Testis (tissue), 3 donors: ENCODE results near the gene CATSPERE. TPM values are rescaled to one million over a fixed set of nuclear protein-coding genes. Genes with fewer than 3 reads are reported as not detected.

Experiments used
- DNase-seq: peaks from one replicate; pipeline ENCODE4 v3.0.0-alpha.2; 2019
- H3K27ac ChIP-seq, 2 donors: fragments of 200-600 bp; sonication (generic); one replicate each; pipeline ENCODE4 v1.5.1; 2019
- H3K27me3 ChIP-seq: fragments of 200-600 bp; sonication (generic); one replicate; pipeline ENCODE4 v1.5.1; 2019
- H3K36me3 ChIP-seq: fragments of 200-600 bp; sonication (generic); one replicate; pipeline ENCODE4 v1.5.1; 2017; ENCODE audit warnings: low read depth; ENCODE audit errors: missing control alignments
- H3K4me1 ChIP-seq: fragments of 200-600 bp; sonication (generic); one replicate; pipeline ENCODE4 v1.5.1; 2019
- H3K4me3 ChIP-seq, 2 donors: fragments of 200-600 bp; sonication (generic); one replicate each; pipeline ENCODE4 v1.5.1; 2017 to 2019
- H3K9me3 ChIP-seq: fragments of 200-600 bp; sonication (generic); one replicate; pipeline ENCODE4 v1.5.1; 2017
- POLR2A ChIP-seq: fragments of 450-650 bp; IDR thresholded peaks from one replicate; pipeline ENCODE4 v1.6.1; 2017; ENCODE audit warnings: antibody characterized with exemption, mild to moderate bottlenecking, moderate library complexity
- WGBS, 2 donors: methylation state at CpG; one replicate each; pipeline ENCODE4 v1.1.5; 2018; 5-methylcytosine and 5-hydroxymethylcytosine counted together
- intact Hi-C: fragments of 100-400 bp; cut with DNase I; formaldehyde crosslinking; loops from one replicate; pipeline ENCODE4 v1.15.1; 2023; ENCODE audit warnings: low total_unique reads
- polyA plus RNA-seq: library from polyadenylated mRNA; stranded (reverse); fragments of 350-450 nt; fragmentation: Illumina TruSeq; extraction: RNeasy Lipid Tissue Mini Kit (QIAGEN cat#74804); gene quantifications from one replicate; pipeline ENCODE4 v1.2.3, GENCODE V29; 2014; ENCODE audit warnings: low read depth, low replicate concordance; ENCODE audit not compliant: insufficient read depth
- total RNA-seq, 2 donors: library from RNA; depleted of rRNA; stranded (reverse); fragments of >200 nt; gene quantifications; one replicate each; pipeline ENCODE4 v1.2.3, GENCODE V29; 2016
- TF ChIP-seq, protein P1 (sequence below), 3 experiments: fragments of 450-650 bp in 2 of 3; fragments of 200-600 bp in 1 of 3; sonication (generic) in 1 of 3; IDR thresholded peaks; one replicate each; pipeline ENCODE4 v1.5.1; 2016 to 2019; ENCODE audit warnings: antibody characterized with exemption in 3 of 3, mild to moderate bottlenecking in 2 of 3, moderate library complexity in 1 of 3

The CATSPERE gene
- total and polyA plus RNA-seq, 3 donors from 2014 or later, result 10.4 to 46.0 (median 15.7) TPM

DNA sequence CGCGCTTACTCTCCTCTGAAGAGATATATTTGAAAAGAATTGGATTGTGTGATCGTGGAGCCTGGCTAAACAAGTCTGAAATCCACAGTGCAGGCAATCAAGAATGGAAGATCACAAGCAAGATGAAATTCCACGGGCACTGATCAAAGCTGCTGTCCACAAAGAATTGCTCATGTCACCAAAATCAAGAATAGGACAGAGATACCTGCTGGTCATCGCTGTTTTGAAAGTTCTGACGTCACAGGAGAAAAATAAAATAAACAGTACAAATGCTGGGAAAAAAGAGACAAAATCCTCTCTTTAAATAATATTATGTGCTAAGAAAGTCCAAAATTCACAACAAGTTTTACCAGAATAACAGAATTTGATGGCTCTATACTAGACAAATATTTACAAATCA, 179.8 kb downstream of the CATSPERE start:
- Histone ChIP-seq H3K36me3 (no peaks in the 10 kb centered on the region), H3K9me3 (no peaks in the 10 kb centered on the region), H3K27ac (no peak overlapping the region), H3K4me3 (no peak overlapping the region), H3K27me3 (no peaks in the 10 kb centered on the region), H3K4me1 (no peaks in the 10 kb centered on the region)
- WGBS, 2 donors, result 92 to 95% methylated on average over 6 of the region's 6 CpGs
- intact Hi-C loops, result no loop called here
- TF ChIP-seq, protein P1, sequence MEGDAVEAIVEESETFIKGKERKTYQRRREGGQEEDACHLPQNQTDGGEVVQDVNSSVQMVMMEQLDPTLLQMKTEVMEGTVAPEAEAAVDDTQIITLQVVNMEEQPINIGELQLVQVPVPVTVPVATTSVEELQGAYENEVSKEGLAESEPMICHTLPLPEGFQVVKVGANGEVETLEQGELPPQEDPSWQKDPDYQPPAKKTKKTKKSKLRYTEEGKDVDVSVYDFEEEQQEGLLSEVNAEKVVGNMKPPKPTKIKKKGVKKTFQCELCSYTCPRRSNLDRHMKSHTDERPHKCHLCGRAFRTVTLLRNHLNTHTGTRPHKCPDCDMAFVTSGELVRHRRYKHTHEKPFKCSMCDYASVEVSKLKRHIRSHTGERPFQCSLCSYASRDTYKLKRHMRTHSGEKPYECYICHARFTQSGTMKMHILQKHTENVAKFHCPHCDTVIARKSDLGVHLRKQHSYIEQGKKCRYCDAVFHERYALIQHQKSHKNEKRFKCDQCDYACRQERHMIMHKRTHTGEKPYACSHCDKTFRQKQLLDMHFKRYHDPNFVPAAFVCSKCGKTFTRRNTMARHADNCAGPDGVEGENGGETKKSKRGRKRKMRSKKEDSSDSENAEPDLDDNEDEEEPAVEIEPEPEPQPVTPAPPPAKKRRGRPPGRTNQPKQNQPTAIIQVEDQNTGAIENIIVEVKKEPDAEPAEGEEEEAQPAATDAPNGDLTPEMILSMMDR (IDR thresholded peaks at IDR 0.05), result no peak
- no peak for TF ChIP-seq POLR2A
- no peak for DNase-seq

DNA sequence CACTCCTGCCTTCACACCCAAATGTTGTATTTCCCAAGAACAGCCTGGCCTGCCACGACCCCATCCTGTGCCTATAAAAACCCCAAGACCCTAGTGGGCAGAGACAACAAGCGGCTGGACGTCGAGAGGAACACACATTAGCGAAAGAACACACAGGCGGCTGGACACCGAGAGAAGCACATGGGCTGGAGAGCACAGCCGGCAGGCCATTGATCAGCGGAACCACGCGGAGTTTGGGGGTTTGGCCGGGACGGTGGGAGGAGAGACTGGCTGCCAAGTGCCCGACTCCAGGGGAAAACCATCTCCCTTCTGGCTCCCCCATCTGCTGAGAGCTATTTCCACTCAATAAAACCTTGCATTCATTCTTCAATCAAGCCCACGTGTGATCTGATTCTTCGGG, 181.5 kb downstream of the CATSPERE start:
- Histone ChIP-seq H3K36me3 (no peaks in the 10 kb centered on the region), H3K4me1 (no peaks in the 10 kb centered on the region), H3K27ac (no peak overlapping the region), H3K4me3 (no peak overlapping the region), H3K9me3 (no peaks in the 10 kb centered on the region), H3K27me3 (no peaks in the 10 kb centered on the region)
- intact Hi-C loops, result no loop called here
- 85 to 88% methylated on average over 16 of the region's 16 CpGs for WGBS, 2 donors
- DNase-seq, result no peak
- TF ChIP-seq, protein P1 (IDR thresholded peaks at IDR 0.05), result no peak
- TF ChIP-seq POLR2A, result no peak

DNA sequence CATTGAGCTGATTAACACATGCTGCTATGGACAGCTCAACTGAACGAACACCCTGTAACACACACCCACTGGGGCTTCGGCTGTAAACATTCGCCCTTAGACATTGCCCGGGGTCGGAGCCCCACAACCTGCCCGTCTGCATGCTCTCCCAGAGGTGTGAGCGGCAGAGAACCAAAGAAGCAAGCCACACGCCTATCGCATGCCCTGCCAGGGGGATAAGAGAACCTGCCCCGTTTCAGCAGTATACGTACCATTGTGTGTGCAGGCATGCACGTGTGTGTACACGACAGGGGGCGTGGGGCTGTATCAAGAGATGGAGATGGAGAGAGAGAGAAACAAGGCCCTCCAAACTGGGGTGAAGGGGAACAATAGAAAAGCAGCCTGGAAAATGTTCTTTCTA, 181.9 kb downstream of the CATSPERE start:
- Histone ChIP-seq H3K27me3 (no peaks in the 10 kb centered on the region), H3K27ac (no peak overlapping the region), H3K36me3 (no peaks in the 10 kb centered on the region), H3K4me1 (no peaks in the 10 kb centered on the region), H3K4me3 (no peak overlapping the region), H3K9me3 (no peaks in the 10 kb centered on the region)
- WGBS, 2 donors, result 93 to 98% methylated on average over 14 of the region's 14 CpGs
- intact Hi-C loops, result no loop called here
- DNase-seq, result no peak
- no peak for TF ChIP-seq POLR2A
- TF ChIP-seq, protein P1 (IDR thresholded peaks at IDR 0.05), result no peak

DNA sequence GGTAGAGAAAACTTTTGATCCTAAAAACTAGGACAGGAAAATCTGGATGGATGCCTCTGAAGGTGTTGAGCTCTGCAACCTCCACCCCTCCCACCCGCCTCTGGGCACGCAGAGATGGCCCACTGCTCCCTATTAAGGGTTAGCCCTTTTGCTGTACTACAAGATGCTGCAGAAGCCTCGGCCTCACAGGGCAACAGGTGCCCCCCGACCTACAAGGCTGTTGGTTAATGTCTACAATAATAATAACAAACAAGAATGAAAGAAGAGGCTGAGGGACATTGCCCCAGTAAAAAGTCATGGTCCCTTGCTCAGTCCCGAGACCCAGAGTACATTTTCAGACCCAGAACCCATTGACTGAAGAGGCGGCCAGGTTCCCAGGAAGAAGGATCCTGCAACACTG, 184.3 kb downstream of the CATSPERE start:
- TF ChIP-seq POLR2A, result no peak
- TF ChIP-seq, protein P1 (IDR thresholded peaks at IDR 0.05), result no peak
- WGBS, 2 donors, result 68 to 77% methylated on average over 6 of the region's 6 CpGs

DNA sequence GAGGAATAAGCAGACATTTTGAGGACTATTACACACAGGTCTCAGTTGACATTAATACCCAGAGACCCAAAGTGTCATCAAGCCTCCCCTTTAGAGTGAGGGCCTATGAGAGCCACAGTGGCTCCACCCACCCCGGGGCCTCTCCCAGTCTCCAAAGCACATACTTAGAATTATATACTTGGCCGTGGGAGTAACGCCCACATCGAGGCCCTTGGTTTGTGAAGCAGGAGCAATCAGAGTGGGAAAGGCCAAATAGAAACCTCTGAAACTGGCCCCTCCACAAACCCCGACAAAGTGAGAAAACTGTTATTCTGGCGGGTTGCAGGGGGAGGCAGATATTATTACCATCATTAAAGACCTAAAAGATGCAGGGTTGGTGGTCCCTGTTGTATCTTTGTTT, 184.8 kb downstream of the CATSPERE start:
- no peaks in the 10 kb centered on the region for H3K36me3 ChIP-seq
- TF ChIP-seq POLR2A, result no peak
- TF ChIP-seq, protein P1 (IDR thresholded peaks at IDR 0.05), result no peak
- DNase-seq, result no peak
- H3K27me3 ChIP-seq, result no peaks in the 10 kb centered on the region
- 67% methylated on average over 6 of the region's 6 CpGs for WGBS, 2 donors
- no peak overlapping the region for H3K4me3 ChIP-seq
- no peak overlapping the region for H3K27ac ChIP-seq
- no peaks in the 10 kb centered on the region for H3K4me1 ChIP-seq
- H3K9me3 ChIP-seq, result no peaks in the 10 kb centered on the region
- intact Hi-C loops, result no loop called here

More for the DNA sequence above, 184.3 kb downstream of the CATSPERE start:
- DNase-seq, result no peak
- Histone ChIP-seq H3K4me1 (no peaks in the 10 kb centered on the region), H3K36me3 (no peaks in the 10 kb centered on the region), H3K27me3 (no peaks in the 10 kb centered on the region), H3K9me3 (no peaks in the 10 kb centered on the region), H3K4me3 (no peak overlapping the region), H3K27ac (no peak overlapping the region)
- intact Hi-C loops, result no loop called here
